ENCODE data around the gene FBXO38.

GRCh38 chr5:148379340-148379739, 4.4 kb upstream of the FBXO38 start:
- no peak for TF ChIP-seq POLR2A (IDR thresholded peaks at IDR 0.05; ENCODE audit: low read depth, low read length)
- TF ChIP-seq TAF1 (IDR thresholded peaks at IDR 0.05; ENCODE audit: low read depth, low read length) = no peak
- no peak for TF ChIP-seq SPI1 (IDR thresholded peaks at IDR 0.05; ENCODE audit: low read depth, low read length)
- no peak for TF ChIP-seq POLR2AphosphoS5 (IDR thresholded peaks at IDR 0.05; ENCODE audit: low read depth, low read length)
- no peak for TF ChIP-seq PAX5 (IDR thresholded peaks at IDR 0.05; ENCODE audit: insufficient read depth, low read length, severe bottlenecking)
- no peak for TF ChIP-seq POU2F2 (IDR thresholded peaks at IDR 0.05; ENCODE audit: low read depth, low read length)
